Lung microvascular endothelial cell (primary cell): ENCODE data around the gene FAM241A. TPM values are rescaled to one million over a fixed set of nuclear protein-coding genes. Genes with fewer than 3 reads are reported as not detected.
A peak's percentile ranks its signal among the peaks of the same experiment; 100 is the strongest.
"Not testable (repeated sequence)": the region's sequence is repeated elsewhere in the genome, so short reads cannot be mapped to it uniquely, and the experiment has no call there.

ENCODE experiments used
- DNase-seq, 2 donors: peaks; one replicate each; pipeline versions ENCODE4 v3.0.0 to v3.0.0-alpha.2; 2010; ENCODE audit warnings: low read depth in 2 of 2
- total RNA-seq: library from RNA; depleted of rRNA; stranded (reverse); fragments of >200 nt; gene quantifications from 2 replicates; pipeline ENCODE4 v1.2.1, GENCODE V29; 2014

The FAM241A gene
- total RNA-seq, 1 donor from 2014 or later, result 8.1 TPM

GRCh38 chr4:112172180-112172579 is 26.9 kb downstream of the FAM241A start:
- DNase-seq, result no peak

- peak in 1 of 2 donors; percentile 14 for DNase-seq
Measured at GRCh38 chr4:112173593-112174558, 28.6 kb downstream of the FAM241A start.

DNA sequence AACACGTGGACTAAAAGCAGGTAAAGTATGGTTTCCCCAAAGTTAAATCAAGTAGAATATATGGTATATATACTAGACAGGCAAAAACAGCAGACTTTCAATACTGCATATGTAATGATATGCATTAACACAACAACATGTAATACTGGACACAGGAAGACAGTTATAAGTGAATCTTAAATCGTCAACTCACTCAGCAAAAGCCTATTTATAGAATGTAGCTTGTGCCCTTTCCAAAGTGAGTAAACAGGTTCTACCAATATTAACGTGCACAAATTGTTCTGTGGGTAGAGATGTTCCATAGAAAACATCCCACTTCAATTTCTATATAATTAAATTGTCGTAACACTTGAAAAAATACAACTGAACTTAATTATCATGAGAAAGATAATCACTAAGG is 30.6 kb downstream of the FAM241A start:
- DNase-seq, result no peak

- DNase-seq, result no peak
Measured at GRCh38 chr4:112176596-112176995, 31.3 kb downstream of the FAM241A start.

DNA sequence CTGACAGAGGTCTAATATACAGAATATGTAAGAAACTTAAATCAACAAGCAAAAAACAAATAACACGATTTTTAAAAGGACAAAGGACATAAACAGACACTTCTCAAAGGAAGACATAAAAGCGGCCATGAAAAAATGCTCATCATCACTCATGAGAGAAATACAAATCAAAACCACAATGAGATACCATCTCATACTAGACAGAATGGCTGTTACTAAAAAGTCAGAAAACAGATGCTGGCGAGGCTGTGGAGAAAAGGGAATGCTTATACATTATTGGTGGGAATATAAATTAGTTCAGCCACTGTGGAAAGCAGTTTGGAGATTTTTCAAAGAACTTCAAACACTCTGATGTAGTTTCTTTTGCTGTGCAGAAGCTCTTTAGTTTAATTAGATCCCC is 33.5 kb downstream of the FAM241A start:
- DNase-seq, result not testable (repeated sequence)

DNA sequence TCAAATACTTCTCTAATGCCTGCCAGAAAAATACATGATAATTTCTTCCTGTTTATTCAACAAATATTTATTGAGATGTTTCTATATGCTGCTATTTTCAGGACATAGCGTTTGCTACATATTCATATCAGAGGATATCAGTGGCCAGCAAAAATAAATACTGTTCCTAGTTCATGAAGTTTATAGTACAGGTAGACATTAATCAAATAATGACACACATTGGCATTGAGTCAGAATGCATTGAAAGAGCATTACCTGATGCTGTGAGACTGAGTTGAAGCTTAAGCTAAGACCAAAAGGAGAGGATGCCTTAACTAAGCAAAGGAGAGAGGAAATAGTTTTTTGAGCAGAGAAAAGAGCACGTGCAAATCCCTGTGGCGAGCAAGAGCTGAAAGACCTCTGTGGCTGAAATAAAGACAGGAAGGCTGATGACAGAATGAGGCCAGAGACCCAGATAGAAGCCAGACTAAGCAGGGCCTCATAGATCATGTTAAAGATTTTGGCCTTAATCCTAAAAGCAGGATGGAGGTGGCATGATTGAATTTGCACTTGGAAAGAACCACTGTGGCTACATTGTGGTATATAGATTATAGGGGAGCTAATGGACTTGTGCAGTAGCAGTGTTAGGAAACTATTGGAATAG is 36.2 kb downstream of the FAM241A start:
- DNase-seq, result peak in 1 of 2 donors; percentile 14

- DNase-seq, result no peak
Measured at GRCh38 chr4:112182604-112183003, 37.4 kb downstream of the FAM241A start.

DNA sequence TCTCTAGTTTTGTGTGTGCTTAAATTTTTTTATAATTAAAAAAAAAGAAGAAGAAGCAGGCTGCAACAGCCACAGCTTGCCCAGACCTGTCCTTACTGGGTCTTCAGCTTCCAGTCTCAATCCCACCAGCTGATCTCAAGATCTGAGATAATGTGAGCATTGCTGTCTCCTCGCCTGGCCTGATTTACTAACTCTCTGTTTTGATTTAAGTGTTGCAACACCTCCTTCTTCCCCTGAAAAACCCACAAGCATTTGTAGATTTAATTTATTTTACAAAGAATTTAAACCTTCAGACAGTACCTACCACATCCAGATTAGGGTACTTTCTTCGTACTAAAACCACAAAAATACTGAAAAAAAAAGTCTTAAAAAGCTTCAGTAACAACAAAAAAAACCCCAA is 38.0 kb downstream of the FAM241A start:
- no peak for DNase-seq

- DNase-seq, result no peak
Measured at GRCh38 chr4:112184438-112184837, 39.2 kb downstream of the FAM241A start.

- DNase-seq, result no peak
Measured at GRCh38 chr4:112185334-112185733, 40.1 kb downstream of the FAM241A start.

- DNase-seq, result no peak
Measured at GRCh38 chr4:112185740-112186670, 40.8 kb downstream of the FAM241A start.

GRCh38 chr4:112189754-112190153 is 44.5 kb downstream of the FAM241A start:
- DNase-seq, result peak; percentile 39 to 57

- no peak for DNase-seq
Measured at GRCh38 chr4:112190684-112191083, 45.4 kb downstream of the FAM241A start.

DNA sequence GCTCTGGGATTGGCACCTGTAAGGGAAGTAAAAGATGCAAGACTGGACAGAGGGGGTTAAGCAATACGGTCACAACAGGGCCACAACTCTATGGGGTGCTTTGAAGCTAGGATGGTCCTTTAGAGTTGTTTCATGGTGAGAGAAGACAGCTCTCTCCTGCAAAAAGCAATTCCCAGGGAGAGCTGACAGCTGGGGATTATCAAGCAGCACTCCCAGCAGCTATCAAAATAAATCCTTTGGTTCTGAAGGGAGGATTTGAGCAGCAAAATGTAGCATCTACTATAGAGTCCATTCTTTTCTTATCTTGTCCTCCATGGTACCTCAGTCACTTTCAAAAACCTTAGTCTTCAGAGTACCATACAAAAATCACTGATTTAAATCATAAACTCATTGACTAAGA is 51.2 kb downstream of the FAM241A start:
- no peak for DNase-seq

- DNase-seq, result no peak
Measured at GRCh38 chr4:112199041-112199440, 53.8 kb downstream of the FAM241A start.

GRCh38 chr4:112201915-112202505 is 56.8 kb downstream of the FAM241A start:
- no peak for DNase-seq

DNA sequence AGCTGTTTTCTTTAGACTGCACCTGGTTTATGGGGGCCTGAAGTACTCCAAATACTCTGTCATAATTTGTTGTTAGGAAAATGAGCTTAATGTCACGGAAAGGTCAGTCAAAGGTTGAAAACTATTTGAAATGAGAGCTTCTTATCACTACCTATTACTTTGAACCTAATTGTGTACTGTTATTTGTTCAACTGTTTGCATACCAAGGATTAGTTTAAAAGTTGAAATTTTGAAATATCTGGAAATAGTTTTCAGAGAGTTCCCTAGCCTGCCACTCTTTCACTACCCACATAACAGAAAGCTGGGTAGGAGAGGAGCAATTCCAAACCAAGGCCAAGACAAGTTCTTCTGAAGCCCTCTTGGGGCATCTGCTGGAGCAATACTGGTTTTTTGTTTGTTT is 58.3 kb downstream of the FAM241A start:
- no peak for DNase-seq

- DNase-seq, result no peak
Measured at GRCh38 chr4:112206431-112206830, 61.2 kb downstream of the FAM241A start.

DNA sequence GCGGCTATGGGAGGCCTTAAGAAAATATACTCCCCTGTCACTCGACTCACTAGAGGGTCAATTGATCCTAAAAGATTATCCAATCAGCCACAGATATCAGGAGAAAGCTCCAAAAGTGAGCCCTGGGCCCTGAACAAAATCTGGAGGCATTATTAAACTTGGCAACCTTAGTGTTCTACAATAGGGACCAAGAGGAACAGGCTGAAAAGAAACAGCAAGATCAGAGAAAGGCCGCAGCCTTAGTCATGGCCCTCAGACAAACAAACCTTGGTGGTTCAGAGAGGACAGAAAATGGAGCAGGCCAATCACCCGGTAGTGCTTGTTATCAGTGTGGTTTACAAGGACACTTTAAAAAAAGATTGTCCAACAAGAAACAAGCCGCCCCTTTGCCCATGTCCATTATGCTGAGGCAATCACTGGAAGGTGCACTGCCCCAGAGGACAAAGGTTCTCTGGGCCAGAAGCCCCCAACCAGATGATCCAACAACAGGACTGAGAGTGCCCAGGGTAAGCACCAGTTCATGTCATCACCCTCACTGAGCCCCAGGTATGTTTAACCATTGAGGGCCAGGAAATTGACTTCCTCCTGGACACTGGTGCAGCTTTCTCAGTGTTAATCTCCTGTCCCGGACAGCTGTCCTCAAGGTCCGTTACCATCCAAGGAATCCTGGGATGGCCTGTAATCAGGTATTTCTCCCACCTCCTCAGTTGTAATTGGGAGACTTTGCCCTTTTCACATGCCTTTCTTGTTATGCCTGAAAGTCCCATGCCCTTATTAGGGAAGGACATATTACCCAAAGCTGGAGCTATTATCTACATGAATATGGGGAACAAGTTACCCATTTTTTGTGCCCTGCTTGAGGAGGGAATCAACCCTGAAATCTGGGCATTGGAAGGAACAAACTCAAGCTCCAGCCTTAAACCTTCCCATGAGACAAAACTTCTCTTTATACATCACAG is 63.2 kb downstream of the FAM241A start:
- not testable (repeated sequence) for DNase-seq

DNA sequence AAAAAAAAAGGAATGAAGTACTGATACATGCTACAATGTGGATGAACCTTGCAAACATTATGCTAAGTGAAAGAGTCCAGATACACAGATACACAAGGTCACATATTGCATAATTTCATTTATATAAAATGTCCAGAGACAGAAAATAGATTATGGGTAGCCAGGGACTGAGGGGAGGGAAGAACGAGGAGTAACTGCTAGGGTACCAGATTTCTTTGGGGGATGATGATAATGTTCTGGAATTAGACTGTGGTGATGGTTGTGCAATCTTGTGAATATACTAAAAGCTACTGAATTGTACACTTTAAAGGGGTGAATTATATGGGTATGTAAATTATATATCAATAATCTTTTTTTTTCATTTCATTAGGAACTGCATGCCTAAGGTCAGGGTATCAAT is 65.5 kb downstream of the FAM241A start:
- no peak for DNase-seq
